Ramos (cell line): Measurements from ENCODE around the gene ZNF503.
"Not testable (repeated sequence)": the region's sequence is repeated elsewhere in the genome, so short reads cannot be mapped to it uniquely, and the experiment has no call there.

Experiments used
- in situ Hi-C: fragments of 300-500 bp; cut with MboI; formaldehyde crosslinking; loops from one replicate; pipeline ENCODE4 v1.14.3; 2022; ENCODE audit warnings: low sequenced_read_pairs; ENCODE audit not compliant: unreplicated experiment

Gene ZNF503

DNA sequence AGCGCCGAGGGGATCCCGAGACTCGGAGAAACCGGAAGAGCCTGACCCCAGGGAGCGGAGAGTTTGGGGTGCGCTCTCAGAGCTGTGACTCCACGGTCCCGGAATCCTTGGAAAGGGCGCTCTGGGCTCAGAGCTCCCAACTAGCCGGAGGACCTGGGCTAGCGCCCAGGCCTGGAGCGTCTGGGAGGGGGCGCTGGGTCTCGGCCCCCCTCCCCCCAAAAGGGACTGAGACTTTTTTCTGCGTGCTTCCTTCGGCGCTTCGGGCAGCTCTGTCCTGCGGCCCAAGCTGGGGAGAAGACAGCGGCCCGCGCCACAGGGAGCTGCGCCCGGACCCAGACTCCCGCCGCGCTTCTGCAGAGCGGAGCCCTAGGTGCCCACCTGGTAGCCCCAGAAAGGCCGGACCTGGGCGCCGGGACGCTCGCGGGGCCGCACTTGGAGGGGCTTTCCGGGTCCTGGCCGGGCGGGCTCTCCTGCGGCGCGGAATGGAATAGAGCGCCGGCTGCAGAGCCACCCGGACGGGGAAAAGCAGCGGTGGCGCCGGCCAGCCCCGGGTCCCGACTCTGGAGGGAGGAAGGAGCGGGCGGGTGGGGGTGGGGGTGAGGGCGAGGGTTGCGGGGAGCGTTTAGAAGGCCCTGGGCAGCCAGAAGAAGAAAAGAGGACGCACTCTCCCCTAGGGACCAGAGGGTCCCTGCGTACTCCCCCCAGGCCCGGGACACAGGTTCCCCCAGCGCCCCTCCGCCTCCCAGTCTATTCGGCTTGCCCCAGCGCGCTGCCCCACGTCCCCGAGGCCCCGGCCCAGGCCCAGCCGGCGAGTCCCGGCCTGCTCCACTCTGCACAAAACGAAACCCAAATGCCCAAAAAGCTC is 4.7 kb downstream of the ZNF503 start:
- in situ Hi-C loops = no loop called here

- in situ Hi-C loops = no loop called here
Measured at GRCh38 chr10:75395932-75396630, 5.5 kb downstream of the ZNF503 start.

GRCh38 chr10:75395066-75395931 is 6.3 kb downstream of the ZNF503 start:
- in situ Hi-C loops = no loop called here

- in situ Hi-C loops = no loop called here
Measured at GRCh38 chr10:75394221-75394620, 7.3 kb downstream of the ZNF503 start.

DNA sequence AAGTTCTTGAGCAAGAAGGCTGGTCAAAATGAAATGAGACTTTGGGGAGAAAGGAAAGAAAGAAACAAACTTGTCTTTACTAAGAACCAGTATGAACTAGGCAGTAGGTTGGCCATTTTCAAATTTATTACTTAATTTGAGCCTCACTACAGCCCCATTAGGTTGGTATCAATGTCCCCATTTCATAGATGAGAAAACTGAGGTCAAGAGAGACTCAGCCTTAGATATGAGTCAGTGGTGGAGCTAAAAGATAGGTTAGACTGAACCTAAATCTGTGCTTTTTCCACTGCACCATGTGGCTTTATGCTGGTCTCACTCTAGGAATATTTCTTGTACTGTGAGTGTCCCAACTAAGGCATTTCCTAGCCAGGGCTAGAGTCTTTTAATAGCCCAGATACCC is 8.8 kb downstream of the ZNF503 start:
- in situ Hi-C loops = no loop called here

GRCh38 chr10:75392271-75392670 is 9.3 kb downstream of the ZNF503 start:
- in situ Hi-C loops = no loop called here

GRCh38 chr10:75390178-75390577 is 11.4 kb downstream of the ZNF503 start:
- in situ Hi-C loops = no loop called here

- in situ Hi-C loops = no loop called here
Measured at GRCh38 chr10:75388082-75388481, 13.5 kb downstream of the ZNF503 start.

DNA sequence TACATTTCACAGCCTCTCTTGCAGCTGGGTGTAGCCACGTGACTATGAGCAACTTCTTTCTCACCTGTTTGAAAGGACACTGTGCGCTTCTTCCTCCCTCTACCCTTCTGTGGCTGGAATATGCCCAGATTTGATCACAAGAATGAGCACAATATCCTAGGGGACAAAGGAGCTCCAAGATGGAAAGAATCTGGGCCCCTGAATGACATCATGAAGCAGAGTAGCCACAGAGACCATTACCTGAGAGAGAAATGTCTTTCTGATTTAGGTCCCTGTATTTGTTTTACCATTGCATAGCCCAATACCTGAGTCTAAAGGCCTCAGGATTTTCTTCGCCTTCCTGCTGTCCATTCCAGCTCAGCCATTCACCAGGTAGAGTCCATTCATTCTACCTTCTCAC is 15.4 kb downstream of the ZNF503 start:
- in situ Hi-C loops = no loop called here

DNA sequence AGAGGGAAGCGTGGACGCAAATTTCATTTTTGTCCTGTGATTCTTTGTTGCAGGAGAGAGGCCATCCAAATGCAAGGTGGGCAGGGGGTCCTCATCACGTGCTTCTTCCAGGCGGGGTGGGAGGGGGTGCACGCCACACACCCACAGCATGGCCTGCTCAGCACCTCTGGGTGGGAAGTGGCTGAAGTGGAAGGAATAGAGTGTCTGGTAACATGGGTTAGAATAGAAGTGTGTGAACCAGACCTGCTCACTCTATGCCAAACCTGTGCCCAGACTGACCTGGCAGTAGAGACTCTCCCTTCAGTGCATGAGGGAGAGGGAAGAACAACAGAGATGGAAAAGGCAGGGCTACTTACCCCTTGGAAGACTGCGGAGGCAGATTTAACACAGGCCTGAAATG is 21.7 kb downstream of the ZNF503 start:
- in situ Hi-C loops = no loop called here

DNA sequence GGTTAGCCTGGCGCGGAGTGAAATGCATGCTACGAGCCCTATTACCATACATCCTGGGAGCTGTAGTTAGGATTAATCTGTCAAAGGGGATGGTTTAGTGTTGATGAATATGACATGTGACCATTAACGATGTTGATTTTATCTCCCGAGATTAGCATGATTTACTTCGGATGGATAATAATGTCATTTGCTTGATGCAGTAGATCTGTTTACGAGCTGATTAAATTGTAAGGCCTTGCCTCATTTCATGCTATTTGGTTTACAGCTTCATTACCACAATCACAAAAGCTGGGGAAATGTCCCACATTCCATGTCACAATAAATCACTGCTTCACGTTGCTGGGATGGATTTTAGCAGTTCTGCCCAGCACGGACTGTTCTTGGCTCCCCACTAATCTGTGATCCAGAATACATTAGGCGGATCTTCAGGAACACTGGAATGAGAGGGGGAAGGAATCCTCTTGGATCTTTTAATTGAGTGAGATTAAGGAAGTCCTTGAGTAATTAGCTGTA is 22.3 kb downstream of the ZNF503 start:
- in situ Hi-C loops = no loop called here

- in situ Hi-C loops = no loop called here
Measured at GRCh38 chr10:75378379-75378778, 23.2 kb downstream of the ZNF503 start.

- in situ Hi-C loops = no loop called here
Measured at GRCh38 chr10:75377869-75378268, 23.7 kb downstream of the ZNF503 start.

- in situ Hi-C loops = no loop called here
Measured at GRCh38 chr10:75375838-75376237, 25.7 kb downstream of the ZNF503 start.

- in situ Hi-C loops = no loop called here
Measured at GRCh38 chr10:75371010-75371409, 30.6 kb downstream of the ZNF503 start.

- in situ Hi-C loops = not testable (repeated sequence)
Measured at GRCh38 chr10:75369838-75370237, 31.7 kb downstream of the ZNF503 start.

DNA sequence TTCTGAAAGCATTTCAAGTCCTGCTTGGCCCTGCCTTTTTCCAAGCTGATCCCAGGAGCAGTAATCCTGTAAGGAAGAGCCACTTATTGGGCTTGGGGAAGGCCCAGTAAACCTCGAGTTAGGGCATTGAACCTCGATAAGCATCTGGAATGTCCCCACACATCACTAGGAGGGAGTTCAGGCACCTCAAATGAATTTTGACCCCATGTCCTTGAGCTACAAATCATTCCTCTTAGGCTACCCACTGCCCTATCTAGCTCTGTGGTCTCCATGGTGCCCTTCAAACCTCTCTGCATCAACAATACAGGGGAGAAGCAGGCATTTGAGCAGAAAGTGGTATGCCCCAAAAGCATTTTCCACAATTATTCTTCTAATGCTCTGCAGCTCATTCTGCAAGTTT is 33.7 kb downstream of the ZNF503 start:
- in situ Hi-C loops = no loop called here

- in situ Hi-C loops = no loop called here
Measured at GRCh38 chr10:75367021-75367487, 34.5 kb downstream of the ZNF503 start.

- in situ Hi-C loops = no loop called here
Measured at GRCh38 chr10:75363431-75363830, 38.1 kb downstream of the ZNF503 start.

DNA sequence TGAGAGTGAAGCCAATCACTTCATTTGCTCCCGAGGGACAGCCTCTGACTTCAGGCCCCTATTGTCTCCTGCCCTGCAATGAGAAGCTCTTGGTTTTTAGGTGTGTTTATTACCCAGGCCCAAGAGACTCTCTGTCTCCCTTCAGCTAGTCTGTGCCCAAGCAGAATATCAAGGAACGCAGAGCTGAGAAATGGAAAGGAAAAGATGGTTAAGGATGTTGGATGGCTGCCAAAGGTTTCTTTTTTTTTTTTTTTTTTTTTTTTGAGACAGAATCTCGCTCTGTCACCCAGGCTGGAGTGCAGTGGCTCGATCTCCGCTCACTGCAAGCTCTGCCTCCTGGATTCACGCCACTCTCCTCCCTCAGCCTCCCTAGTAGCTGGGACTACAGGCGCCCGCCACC is 41.7 kb downstream of the ZNF503 start:
- in situ Hi-C loops = not testable (repeated sequence)
